A172 (cell line): ENCODE data around the gene NAV3. TPM values are rescaled to one million over a fixed set of nuclear protein-coding genes. Genes with fewer than 3 reads are reported as not detected.
"Not testable (repeated sequence)": the region's sequence is repeated elsewhere in the genome, so short reads cannot be mapped to it uniquely, and the experiment has no call there.

ENCODE experiments used
- DNase-seq: peaks from one replicate; pipeline ENCODE4 v3.0.0-alpha.2; 2015; ENCODE audit warnings: low spot score
- total RNA-seq: library from RNA; depleted of rRNA; stranded (reverse); fragments of >200 nt; shearing (Covaris generic); gene quantifications from 2 replicates; pipeline ENCODE4 v1.2.3, GENCODE V29; 2014

Gene NAV3
- total RNA-seq, 1 experiment from 2014 or later, result 52.0 TPM

DNA sequence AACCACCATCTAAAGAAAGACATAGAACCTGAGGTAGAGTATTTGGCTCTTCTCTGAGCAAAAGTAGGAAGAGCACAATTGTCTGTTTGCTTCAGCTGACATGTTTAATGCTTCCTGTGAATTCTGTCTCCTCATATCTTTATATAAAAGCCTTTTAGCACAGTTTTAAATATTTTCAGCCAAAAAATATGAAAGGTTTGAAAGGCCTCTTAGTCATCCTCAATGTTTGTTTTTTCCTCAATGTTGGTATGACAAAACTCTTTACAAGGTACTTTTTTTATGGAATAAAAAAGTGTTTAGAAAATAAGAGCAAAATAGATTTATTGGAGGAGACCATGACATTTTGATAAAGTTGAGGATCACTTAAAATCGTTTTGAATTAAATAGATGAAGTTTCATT, 360.9 kb downstream of the NAV3 start:
- DNase-seq, result no peak

DNA sequence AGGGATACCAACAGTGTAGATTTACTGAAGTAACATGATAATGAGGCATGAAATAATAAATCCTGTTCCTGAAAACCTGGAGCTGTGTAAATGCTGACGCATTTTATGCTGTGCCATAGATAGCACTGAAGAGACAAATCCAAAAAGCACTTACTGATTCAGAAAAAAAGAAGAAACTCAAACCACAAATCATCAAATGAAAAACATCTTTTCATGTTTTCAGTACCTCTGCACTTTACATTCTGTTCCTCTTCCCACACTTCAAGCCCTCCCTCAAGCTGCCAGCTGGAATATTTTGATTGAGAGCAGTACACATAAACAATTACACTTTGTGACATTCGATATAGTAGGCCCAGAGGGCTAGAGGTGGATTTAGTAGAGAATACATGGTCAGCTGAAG, 362.3 kb downstream of the NAV3 start:
- DNase-seq, result no peak

DNA sequence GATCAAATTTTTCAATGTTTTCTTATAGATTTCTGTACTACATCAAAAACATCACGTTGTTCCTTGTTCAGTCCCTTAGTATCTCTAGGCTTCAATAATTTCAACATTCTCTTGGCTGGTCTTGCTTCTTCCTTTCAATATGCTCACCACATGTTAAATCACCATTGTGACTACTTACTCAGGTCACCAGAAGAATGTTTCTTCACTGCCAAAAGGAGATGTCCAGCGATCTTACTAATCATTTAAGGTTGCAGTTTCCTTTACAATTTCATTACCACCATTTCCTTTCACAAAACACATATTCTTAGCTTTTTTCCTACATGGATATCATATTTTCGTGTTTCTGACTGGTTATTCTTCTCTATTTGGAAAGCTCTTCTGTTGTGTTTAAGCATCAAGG, 363.8 kb downstream of the NAV3 start:
- DNase-seq, result peak; percentile 47

DNA sequence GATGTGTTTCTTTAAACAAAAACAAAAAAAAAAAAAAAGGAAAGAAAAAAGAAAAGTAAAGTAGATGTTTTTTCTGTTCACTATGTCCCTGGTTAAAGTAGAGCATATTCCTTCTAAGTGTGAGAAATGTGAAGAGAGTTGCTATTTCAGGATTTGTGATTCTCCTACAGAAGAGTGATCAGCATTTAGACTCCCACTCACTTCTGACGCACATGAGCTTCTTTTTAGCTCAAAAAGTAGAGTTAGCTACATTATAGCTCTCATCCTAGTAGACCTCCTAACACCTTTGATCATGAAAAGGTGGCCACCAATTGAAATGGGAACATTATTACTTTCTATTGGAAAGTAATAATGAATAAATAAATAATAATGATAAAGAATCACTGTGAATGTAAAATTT, 368.2 kb downstream of the NAV3 start:
- no peak for DNase-seq

DNA sequence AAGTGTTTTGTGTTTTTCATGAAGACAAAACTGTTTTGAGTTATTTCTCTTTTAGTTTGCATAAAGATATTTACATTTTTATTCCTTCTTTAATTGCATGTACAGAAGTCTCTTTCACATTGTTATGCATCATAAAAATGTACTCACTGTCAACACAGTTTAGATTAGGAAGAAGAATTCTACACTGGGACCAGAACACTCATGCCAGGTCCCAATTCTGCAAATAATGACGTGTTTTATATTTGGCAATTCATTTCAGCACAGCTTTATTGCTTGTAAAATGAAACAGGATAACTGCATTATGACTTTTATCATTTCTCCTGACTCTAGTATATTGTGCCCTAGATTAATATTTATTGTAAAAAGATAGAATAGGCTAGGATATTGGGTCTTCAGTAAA, 369.2 kb downstream of the NAV3 start:
- no peak for DNase-seq

DNA sequence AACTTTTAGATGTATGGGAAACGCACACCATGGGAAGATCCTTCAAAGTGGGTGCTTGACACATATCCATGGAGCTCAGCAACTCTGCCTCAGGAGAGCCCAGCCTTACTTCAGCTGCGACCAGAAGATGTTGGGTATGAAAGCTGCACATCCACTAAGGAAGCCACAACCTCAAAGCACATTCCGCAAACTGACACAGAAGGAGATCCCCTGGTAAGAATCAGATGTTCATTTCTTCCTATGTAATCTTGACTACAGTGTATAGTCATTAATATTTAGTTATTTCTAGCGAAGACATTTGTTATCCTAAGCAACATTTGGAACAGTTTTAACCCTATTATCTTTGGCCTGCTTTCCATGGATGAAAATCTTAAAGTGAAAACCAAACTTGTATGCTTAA, 374.2 kb downstream of the NAV3 start:
- no peak for DNase-seq

DNA sequence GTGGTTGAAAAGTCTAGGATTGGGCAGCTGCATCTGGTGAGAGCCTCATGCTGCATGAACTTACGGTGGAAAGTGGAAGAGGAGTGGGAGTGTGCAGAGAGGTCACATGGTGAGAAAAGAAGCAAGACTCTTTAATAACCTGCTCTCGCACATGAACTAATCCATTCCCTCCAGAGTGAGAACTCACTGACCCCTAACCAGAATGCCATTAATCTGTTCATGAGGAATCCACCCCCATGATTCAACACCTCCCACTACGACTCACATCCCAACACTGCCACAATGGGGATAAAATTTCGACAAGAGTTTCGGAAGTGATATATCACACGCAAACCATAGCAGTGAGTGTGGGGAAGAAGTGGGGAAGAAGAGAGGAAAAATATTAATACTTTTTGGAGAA, 377.4 kb downstream of the NAV3 start:
- no peak for DNase-seq

DNA sequence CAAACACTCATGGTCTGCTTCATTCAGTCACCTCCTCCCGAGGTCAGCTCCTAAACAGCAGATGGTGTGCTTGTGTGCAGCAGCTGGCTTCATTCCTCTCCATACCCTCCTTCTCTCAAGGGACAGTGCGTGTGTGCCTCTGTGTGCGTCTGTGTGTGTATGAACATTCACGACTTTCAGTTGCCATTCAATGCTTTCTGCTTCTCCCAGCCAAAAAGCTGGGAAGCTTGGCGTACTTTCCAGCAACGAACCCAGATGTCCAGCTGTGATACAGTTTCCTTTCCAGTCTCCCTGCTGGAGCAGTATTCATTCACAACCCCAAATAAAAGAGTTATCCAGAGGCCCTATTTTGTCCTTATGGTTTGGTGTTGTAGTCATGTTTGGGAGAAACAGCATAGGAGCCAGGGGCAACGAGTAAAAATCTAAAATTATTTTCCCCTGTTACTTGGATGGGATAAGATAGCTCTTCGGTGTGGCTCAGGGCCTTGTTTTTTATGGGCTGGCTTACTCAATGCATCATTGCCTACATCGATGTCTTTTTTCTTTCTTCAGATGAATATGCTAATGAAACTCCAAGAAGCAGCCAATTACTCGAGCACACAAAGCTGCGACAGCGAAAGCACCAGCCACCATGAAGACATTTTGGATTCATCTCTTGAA, 379.3 kb downstream of the NAV3 start:
- no peak for DNase-seq

DNA sequence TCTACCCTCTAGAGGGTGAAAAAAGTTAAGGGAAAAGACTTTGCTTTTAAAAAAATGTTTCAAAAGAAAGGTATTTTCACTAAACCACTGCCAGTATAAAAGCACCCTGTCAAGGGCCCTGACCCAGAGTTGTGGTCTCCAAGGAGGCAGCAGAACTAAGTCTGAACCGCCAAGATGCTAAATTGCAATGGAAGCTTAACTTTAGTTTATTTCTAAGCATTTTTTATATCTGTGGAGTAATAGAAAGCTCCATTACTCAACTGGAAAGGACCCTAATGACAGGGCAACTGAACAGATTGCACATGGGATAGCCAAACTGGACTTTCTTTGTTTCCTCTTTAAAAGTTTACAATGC, 379.8 kb downstream of the NAV3 start:
- DNase-seq, result no peak

DNA sequence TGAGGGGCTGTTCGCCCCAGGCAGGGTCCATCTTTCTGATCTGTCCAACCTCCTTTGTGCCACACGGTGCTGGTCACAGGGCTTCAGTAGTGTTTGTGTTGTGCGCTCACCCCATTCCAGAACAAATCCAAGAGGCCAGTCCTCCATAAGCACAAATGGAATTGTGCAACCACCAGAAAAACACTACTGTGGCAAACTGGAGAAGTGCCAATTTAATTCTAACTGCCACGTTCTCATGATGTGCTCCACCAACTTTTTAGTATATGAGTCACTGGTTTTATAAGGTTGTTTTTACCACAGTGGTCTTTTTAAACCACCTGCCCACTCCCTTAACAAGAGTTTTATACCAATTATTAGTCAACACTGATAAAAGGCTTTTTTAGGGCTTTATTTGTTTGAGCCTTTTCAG, 380.2 kb downstream of the NAV3 start:
- DNase-seq, result peak; percentile 81

DNA sequence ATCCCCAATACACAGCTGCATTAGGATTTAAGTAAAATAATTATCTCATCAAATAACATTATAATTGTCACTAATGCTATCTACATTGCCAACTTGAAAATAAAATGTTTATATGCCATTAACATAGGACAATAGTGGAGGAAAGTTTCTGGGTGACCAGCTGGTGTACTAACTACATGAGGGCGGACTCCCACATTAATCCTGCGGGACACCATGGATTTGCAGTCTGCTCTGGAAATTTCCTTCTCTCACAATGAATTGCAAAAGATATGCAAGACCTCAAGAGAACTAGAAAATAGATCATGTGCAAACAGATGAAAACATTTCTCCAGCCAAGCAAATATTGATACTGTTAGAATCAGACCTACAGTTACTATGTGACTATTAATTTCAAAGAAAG, 390.1 kb downstream of the NAV3 start:
- no peak for DNase-seq

DNA sequence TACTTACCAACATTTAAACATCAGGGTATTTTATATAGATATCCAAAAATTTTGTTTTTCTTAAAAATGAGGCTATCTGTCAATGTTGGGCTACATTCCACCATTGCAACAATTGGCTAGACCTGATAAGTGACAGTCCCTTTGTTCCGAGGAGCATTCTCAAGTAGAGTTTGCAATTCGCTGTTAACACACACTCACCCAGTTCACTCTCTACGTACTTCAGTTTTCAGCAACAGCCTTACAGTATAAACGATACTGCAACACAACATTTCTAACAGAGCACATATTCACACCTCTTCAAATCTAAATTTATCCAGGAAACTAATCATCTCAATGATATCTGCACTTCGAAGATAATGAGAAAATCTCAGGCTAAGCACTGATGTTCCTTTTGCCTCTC, 393.5 kb downstream of the NAV3 start:
- no peak for DNase-seq

DNA sequence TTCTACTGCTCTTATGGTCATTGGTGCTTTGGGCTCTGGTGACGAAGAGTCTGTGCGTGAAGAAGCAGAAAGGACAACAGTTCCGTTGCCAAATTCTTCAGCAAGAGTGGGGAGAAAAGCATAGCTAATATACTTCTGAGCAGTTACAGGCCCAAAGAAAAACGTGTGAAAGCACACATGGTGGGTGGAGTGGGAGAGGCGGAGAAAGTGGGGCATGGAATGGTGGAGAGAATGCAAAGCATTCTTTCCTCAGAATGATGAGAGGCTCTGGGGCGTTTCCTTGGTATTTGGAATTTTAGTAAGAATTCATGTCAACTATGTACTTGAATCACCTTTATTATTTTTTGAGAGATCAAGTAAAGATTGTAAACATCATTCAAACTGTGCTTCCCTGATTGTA, 396.1 kb downstream of the NAV3 start:
- no peak for DNase-seq

DNA sequence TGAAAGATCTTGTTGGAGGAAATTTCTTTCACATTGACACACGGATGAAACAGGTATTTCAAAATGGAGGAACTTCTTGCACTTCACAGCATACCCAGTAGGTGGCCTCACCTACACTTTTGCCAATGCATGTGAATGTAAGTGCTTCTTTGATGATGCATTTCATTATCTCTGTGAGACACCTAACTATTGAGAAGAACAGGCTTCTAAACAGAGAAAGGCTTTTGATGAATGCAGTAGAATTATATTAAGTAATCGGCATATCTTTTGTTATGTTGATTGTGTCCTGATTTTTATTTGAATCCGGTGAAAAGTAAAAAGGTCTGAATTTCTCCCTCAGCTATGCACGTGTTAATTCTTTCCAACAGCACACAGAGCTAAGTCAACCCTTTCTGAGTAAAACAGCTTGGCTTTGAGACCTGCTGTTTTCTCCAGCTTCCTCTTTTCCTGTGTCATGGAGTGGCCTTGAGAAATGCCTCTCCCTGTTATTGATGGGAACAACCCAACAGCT, 399.0 kb downstream of the NAV3 start:
- peak; percentile 49 for DNase-seq

DNA sequence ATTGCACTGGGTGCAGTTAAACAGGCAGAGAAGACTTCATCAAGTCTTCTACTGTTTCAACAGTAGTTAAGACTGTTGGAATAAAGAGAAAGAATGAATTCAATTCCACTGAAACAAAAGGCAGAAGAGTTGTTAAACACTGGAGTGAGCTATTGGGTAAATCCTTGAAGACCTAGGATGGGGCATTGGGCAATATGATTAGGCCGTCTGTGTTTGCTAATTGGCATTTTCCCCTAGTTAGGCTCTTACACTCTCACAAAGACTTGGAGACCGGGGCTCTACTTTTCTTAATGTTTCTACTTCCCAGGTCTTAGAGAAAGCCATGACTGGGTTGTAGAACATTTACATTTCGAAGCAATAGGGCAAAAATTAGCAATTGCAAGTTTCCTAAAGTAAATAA, 402.1 kb downstream of the NAV3 start:
- no peak for DNase-seq

DNA sequence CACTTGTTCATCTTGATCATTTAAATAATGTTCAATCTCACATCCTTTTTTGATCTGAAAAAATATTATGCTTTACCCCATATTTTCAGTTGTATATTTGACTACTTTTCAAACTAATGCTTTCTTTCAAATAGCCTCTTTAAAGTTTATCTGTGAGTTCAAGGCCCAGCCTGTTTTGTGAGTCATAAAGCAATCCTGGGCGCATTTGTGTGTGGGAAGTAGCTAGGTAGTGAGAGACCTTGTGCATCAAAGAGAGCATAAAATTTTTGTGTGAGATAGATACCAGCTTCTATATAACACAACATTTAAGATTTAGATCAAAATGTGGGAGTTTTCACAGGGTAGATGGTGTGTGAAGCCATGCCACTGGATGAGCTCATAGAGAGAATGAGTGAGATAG, 405.6 kb downstream of the NAV3 start:
- no peak for DNase-seq

DNA sequence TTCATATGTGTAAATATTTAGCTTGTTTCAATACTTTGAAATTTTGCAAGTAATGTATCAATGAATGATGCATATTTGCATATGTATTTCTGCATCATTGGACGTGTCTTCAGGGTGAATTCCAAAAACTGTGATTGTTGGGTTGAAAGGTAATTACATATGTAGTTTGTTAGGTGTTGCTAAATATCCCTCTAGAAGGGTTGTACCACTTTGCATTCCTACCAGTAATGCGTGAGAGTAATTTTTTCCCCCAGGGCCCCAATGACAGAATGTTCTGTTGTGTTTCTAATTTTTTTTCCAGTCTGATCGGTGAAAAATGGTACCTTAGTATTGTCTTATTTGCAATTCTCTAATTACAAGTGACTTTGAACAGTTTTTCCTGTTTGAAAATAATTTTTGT, 408.9 kb downstream of the NAV3 start:
- DNase-seq, result no peak

DNA sequence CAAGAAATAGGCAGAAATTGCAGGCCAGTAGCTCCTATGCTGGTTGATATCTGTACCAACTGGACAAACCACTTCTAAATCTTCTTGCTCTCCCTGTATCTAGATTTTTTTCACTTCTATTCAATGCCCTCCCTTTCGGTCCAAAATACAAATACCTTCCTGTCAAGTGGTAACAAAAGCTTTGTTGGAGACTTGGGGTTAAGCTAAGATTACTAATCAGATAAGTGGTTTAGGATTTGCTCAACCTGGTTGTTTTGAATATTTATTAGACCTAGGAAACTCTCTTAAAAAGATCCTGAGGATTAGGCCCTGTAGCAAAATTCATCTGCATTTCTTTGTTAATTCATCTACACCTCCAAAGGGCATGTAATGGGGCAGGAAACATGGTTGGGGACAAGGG, 410.1 kb downstream of the NAV3 start:
- DNase-seq, result no peak

DNA sequence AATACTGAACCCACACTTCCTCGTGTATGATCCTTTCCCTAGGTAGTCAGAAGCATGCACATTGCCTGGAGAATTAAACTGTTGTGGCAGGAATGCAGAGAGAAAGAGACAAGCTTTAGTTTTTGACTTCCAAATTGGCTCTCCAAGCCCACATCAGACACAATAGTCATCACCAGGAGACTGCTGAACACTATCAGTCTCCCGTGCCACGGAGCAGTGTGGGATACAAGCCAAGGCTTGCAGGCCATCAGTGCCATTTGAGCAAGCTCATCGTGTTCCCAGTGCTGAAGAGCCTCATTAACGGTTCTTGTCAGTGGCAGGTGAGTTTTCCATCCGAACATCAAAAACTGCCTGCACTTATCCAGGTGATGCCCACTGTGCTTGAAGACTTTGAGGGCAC, 410.8 kb downstream of the NAV3 start:
- DNase-seq, result no peak

DNA sequence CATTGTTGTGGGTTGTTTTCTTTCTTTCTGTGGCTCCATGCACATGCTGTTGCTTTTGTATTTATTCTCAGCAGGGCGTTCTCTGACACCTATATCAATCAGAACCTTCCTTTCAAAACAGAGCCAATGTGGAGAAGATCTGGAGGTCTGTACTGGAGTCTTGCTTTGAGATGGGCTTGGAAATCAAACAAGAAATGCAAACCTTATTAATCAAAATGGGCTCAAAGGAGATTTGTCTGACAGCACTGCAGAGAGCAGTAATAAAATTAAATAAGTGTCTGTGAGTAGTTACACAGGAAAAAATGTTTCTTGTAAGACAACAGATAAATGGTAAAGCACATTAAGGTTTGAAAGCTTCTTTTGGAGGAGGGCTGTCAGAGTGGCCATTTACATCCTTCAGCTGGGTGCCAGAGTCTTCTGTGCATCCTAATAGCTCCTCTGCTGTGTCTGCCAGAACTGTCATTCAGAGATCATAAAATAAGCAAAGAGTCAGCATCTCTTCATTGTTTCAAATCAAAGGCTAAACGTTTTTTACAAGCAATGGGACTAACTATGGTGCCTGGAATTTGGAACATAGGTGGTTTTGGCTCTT, 414.3 kb downstream of the NAV3 start:
- DNase-seq, result no peak

DNA sequence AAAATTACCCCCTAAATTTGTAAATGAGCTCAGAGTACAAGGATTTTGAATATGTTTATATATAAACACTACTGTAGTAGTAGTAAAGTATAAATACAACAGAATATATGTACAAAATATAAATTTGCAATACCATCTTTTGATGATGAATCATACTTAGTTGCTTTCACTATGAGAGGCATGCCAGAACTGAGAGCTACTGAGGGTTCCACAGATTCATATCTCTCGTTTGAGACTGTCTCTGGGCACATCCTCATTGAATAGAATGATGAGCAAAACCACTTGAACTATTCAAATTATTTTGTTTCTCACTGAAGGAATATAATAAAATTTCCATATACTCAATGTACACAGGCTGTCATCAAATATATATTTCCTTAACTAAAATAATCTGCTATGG, 417.6 kb downstream of the NAV3 start:
- DNase-seq, result no peak

DNA sequence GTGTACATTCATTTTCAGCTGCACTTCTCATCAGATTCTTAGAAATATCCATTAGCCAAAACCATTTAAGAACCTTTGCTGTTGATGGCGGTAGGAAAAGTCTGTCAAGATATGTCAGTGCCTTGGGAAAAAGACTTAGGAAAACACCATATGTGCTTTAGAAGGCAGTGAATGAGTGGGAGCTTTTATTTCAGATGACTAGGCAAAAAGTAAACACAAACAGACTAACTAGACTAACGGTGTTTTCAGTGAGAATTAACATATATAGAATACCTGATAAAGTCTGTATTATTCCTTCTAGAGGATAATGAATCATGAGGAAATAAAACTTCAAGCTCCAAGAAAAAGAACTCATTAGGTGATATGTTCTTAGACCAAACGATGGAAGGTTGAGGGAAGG, 418.9 kb downstream of the NAV3 start:
- no peak for DNase-seq

DNA sequence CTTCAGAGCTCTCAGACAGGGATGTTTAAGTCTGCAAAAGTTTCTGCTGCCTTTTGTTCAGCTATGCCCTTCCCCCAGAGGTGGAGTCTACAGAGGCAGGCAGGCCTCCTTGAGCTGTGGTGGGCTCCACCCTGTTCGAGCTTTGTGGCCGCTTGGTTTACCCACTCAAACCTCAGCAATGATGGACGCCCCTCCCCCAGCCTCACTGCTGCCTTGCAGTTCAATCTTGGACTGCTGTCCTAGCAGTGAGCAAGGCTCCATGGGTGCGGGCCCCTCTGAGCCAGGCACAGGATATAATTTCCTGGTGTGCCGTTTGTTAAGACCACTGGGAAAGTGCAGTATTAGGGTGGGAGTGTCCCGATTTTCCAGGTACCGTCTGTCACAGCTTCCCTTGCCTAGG, 427.0 kb downstream of the NAV3 start:
- not testable (repeated sequence) for DNase-seq

DNA sequence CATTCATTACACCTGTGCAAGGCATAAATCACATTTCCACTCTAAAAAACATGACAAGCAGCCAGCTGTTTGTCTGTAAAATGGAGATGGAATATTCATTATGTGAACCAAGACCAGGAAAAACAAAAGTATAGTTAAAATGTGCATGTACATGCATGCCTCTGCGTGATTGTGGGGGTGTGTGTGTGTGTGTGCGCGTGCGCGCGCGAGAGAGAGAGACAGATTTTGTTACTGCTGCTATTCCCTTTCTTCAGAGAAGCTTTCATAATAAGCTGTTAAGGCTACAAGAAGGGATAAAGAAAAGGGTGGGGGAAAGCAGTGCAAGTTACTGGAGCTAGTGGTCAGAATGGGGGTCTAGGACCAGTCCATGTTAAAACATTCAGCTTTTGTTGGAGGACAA, 430.3 kb downstream of the NAV3 start:
- no peak for DNase-seq
